ENCODE data around the gene U2AF1L4.

Gene U2AF1L4

DNA sequence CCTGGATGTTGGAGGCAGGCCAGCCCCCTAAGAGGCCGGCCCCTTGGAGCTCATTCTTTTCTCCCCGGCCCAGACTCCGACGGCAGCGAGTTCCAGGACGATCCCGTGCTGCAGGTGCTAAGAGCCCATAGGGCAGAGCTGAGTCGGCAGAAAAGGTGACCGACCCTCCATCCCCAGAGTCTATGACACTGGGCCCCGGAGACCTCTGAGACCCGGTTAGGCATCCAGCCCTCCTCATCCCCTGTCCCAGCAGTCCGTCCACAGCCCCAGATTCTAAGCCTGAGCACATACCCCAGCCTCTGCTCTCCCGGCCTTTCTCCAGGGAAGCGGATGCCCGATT, 22.8 kb upstream of the U2AF1L4 start:
- Histone ChIP-seq H3K4me3 (ENCODE audit: low read depth, low read length) (no peak overlapping the region), H3K9me3 (no peaks in the 10 kb centered on the region), H3K4me1 (no peaks in the 10 kb centered on the region), H3K36me3 (peaks cover 4% of the 10 kb centered on the region), H3K27me3 (no peaks in the 10 kb centered on the region)
- TF ChIP-seq, protein P1, sequence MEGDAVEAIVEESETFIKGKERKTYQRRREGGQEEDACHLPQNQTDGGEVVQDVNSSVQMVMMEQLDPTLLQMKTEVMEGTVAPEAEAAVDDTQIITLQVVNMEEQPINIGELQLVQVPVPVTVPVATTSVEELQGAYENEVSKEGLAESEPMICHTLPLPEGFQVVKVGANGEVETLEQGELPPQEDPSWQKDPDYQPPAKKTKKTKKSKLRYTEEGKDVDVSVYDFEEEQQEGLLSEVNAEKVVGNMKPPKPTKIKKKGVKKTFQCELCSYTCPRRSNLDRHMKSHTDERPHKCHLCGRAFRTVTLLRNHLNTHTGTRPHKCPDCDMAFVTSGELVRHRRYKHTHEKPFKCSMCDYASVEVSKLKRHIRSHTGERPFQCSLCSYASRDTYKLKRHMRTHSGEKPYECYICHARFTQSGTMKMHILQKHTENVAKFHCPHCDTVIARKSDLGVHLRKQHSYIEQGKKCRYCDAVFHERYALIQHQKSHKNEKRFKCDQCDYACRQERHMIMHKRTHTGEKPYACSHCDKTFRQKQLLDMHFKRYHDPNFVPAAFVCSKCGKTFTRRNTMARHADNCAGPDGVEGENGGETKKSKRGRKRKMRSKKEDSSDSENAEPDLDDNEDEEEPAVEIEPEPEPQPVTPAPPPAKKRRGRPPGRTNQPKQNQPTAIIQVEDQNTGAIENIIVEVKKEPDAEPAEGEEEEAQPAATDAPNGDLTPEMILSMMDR (IDR thresholded peaks at IDR 0.05; ENCODE audit: low read depth, low read length), result no peak
- DNase-seq, result no peak

DNA sequence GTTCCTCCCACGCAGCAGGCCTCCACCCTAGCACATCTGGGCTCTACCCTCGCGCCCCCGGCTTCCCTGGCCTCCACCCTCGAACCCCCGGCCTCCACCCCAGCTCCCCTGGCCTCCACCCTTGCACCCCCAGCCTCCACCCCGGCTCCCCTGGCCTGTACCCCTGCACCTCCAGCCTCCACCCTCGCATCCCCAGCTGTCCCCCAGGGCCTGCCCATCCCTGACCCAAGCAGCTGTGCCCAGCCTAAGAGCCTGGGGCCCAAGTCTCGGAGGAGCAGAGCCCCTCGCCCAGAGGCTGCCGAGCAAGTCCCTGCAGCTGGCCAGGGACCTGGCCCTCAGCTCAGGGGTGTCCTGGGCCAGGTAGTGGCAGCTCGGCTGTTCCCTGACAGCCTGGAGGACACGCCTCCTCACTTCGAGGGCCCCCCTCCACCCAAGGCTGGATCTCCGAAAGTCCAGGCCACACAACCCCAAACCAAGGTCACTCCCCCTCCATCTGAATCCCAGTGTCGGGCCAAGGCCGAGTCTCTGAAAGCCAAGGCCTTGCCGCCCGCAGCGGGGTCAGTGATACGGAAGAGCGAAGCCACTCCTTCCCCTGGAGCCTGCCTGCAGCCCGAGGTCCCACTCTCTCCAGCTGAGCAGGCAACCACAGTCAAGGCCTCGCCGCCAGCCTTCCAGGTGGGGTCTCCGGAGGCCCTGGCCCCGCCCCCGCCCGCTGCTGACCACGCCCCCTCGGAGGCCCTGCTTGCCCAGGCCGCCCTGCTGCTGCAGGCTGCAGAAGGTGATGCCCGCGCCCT, 22.3 kb upstream of the U2AF1L4 start:
- peaks cover 4% of the 10 kb centered on the region for H3K36me3 ChIP-seq
- TF ChIP-seq, protein P1 (IDR thresholded peaks at IDR 0.05; ENCODE audit: low read depth, low read length), result no peak
- no peaks in the 10 kb centered on the region for H3K27me3 ChIP-seq
- H3K4me3 ChIP-seq (ENCODE audit: low read depth, low read length), result no peak overlapping the region
- H3K4me1 ChIP-seq, result no peaks in the 10 kb centered on the region
- no peaks in the 10 kb centered on the region for H3K9me3 ChIP-seq
- DNase-seq, result no peak

DNA sequence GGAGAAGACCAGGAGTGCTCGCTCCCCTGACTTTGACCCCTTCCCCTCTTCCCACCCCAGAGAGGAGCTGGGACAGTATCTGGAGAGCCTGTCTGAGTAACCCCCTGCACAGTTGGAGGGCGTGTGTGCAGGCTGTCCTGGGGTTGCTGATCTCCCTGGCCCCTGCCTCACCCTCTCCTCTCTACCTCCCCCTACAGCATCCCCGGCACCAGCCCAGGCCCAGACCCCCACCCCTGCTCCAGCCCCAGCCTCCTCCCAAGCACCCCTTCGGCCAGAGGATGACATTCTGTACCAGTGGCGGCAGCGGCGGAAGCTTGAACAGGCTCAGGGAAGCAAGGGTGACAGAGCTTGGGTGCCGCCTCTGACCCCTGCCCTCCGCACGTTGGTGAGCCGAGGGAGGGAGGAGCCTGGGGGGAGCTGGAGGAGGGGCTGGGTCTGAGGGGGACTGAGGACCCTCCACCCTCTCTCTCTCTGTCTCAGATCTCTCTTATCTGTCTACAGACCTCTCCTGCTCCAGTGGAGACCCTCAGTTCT, 21.4 kb upstream of the U2AF1L4 start:
- no peak for DNase-seq
- H3K4me3 ChIP-seq (ENCODE audit: low read depth, low read length), result no peak overlapping the region
- TF ChIP-seq, protein P1 (IDR thresholded peaks at IDR 0.05; ENCODE audit: low read depth, low read length), result no peak
- no peaks in the 10 kb centered on the region for H3K4me1 ChIP-seq
- H3K27me3 ChIP-seq, result no peaks in the 10 kb centered on the region
- no peaks in the 10 kb centered on the region for H3K9me3 ChIP-seq
- peaks cover 8% of the 10 kb centered on the region for H3K36me3 ChIP-seq

DNA sequence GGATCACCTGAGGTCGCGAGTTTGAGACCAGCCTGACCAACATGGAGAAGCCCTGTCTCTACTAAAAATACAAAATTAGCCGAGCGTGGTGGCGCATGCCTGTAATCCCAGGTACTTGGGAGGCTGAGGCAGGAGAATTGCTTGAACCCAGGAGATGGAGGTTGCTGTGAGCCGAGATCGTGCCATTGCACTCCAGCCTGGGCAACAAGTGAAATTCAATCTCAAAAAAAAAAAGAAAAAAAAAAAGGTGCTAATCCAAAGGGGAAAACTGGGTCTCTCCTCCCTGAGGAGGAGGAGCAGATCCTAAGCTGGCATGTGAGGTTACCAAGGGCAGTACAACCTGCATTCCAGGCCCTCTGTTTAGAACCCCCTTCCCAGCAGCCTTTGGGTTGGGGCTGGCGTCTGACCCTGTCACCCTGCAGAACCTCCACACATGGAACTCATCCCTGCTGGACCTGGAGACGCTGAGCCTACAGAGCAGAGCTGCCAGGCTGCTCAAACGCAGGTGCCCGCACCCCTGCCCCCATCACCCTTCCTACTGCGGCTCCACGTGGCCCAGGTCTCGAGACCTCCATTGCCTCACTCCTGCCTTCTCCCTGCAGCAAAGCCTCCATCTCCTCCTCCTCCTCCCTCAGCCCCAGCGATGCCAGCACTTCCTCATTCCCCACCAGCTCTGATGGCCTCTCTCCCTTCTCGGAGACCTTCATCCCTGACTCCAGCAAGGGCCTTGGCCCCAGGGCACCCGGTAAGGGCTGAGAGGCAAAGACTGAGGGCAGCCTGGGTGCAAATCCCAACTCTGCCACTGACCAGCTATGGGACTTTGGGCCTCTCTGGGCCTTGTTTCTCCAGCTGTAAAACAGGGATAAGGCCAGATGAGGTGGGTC, 19.5 kb upstream of the U2AF1L4 start:
- H3K9me3 ChIP-seq, result no peaks in the 10 kb centered on the region
- H3K4me1 ChIP-seq, result no peaks in the 10 kb centered on the region
- no peak overlapping the region for H3K4me3 ChIP-seq (ENCODE audit: low read depth, low read length)
- TF ChIP-seq, protein P1 (IDR thresholded peaks at IDR 0.05; ENCODE audit: low read depth, low read length), result no peak
- no peak for DNase-seq
- no peaks in the 10 kb centered on the region for H3K27me3 ChIP-seq
- H3K36me3 ChIP-seq, result peaks cover 17% of the 10 kb centered on the region

DNA sequence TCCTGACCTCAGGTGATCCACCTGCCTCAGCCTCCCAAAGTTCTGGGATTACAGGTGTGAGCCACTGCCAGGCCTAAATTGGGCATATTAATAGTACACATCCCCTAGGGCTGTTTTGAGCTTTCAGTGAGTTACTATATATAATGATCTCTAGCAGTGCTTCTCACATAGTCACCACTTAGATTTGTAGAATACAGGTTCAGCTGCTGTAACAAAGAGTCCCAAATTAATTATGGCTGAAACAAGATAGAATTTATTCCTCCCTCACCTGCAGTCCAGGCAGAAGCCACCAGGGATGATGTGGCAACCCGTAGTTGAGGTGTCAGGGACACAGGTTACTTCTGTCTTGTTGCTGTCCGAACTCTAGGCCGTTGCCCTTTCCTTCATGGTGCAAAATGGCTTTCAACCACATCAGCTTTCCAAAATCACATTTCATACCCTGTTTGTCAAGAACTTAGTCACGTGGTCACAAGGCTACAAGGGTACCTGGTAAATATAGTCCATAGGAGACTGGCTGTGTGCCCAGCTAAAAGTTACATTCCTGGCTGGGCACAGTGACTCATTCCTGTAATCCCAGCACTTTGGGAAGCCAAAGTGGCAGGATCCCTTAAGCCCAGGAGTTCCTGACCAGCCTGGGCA, 15.6 kb upstream of the U2AF1L4 start:
- no peak for DNase-seq
- TF ChIP-seq, protein P1 (IDR thresholded peaks at IDR 0.05; ENCODE audit: low read depth, low read length), result no peak
- Histone ChIP-seq H3K27me3 (no peaks in the 10 kb centered on the region), H3K9me3 (no peaks in the 10 kb centered on the region), H3K36me3 (peaks cover 17% of the 10 kb centered on the region), H3K4me1 (no peaks in the 10 kb centered on the region; the same call in 1 of the 2 replicates), H3K4me3 (ENCODE audit: low read depth, low read length) (no peak overlapping the region)
